HEK293 (cell line): ENCODE results near the gene POLR3GL.

Experiments used
- CTCF ChIP-seq: fragments of 450-650 bp; formaldehyde crosslinking; IDR thresholded peaks from 2 replicates; pipeline ENCODE4 v1.5.1; 2016; ENCODE audit warnings: missing biosample characterization, missing genetic modification characterization
- GLIS1 ChIP-seq: fragments of 450-650 bp; formaldehyde crosslinking; IDR thresholded peaks from 2 replicates; pipeline ENCODE4 v1.5.1; 2016; ENCODE audit warnings: missing biosample characterization, missing genetic modification characterization
- GLIS2 ChIP-seq: fragments of 450-650 bp; formaldehyde crosslinking; IDR thresholded peaks from 2 replicates; pipeline ENCODE4 v1.5.1; 2016; ENCODE audit warnings: missing biosample characterization, missing genetic modification characterization
- KLF16 ChIP-seq: fragments of 450-650 bp; formaldehyde crosslinking; IDR thresholded peaks from 2 replicates; pipeline ENCODE4 v1.5.1; 2017; ENCODE audit warnings: missing biosample characterization, missing genetic modification characterization
- YY1 ChIP-seq: fragments of 450-650 bp; formaldehyde crosslinking; IDR thresholded peaks from 2 replicates; pipeline ENCODE4 v1.5.1; 2018; ENCODE audit warnings: missing biosample characterization, missing genetic modification characterization
- ZBTB10 ChIP-seq: fragments of 450-650 bp; formaldehyde crosslinking; IDR thresholded peaks from 2 replicates; pipeline ENCODE4 v1.5.1; 2016; ENCODE audit warnings: missing biosample characterization, missing genetic modification characterization
- ZNF274 ChIP-seq, 2 experiments: fragments of 200-500 bp in 1 of 2; fragments of 450-650 bp in 1 of 2; sonication (Bioruptor generic) in 1 of 2; formaldehyde crosslinking in 1 of 2; IDR thresholded peaks; 2 replicates each; pipeline versions ENCODE4 v1.5.1 to v1.6.1; 2014 to 2016; ENCODE audit warnings: borderline replicate concordance in 1 of 2, inconsistent platforms in 1 of 2, low read length in 1 of 2, missing biosample characterization in 1 of 2, missing genetic modification characterization in 1 of 2
- ZNF335 ChIP-seq: fragments of 450-650 bp; formaldehyde crosslinking; conservative IDR thresholded peaks from 2 replicates; pipeline ENCODE4 v1.5.1; 2016; ENCODE audit warnings: missing biosample characterization, missing genetic modification characterization
- ZNF341 ChIP-seq: fragments of 450-650 bp; formaldehyde crosslinking; IDR thresholded peaks from 2 replicates; pipeline ENCODE4; 2016; ENCODE audit warnings: low read depth, missing biosample characterization, missing genetic modification characterization
- ZNF510 ChIP-seq: fragments of 450-650 bp; formaldehyde crosslinking; IDR thresholded peaks from 2 replicates; pipeline ENCODE4 v1.5.1; 2018; ENCODE audit warnings: mild to moderate bottlenecking, missing genetic modification characterization, missing biosample characterization; ENCODE audit not compliant: insufficient replicate concordance
- ZNF600 ChIP-seq: fragments of 450-650 bp; formaldehyde crosslinking; IDR thresholded peaks from 2 replicates; pipeline ENCODE4 v1.5.1; 2016; ENCODE audit warnings: missing biosample characterization, missing genetic modification characterization
- ZNF768 ChIP-seq: fragments of 450-650 bp; formaldehyde crosslinking; IDR thresholded peaks from 2 replicates; pipeline ENCODE4 v1.5.1; 2018; ENCODE audit warnings: missing biosample characterization, mild to moderate bottlenecking, missing genetic modification characterization
- ZNF843 ChIP-seq: fragments of 450-650 bp; formaldehyde crosslinking; IDR thresholded peaks from 2 replicates; pipeline ENCODE4 v1.5.1; 2016; ENCODE audit warnings: missing biosample characterization, missing genetic modification characterization
- TF ChIP-seq, protein P1 (sequence below): fragments of 450-650 bp; formaldehyde crosslinking; IDR thresholded peaks from 2 replicates; pipeline ENCODE4 v1.5.1; 2016; ENCODE audit warnings: missing biosample characterization, missing genetic modification characterization

GRCh38 chr1:145952903-145953302 is 11.6 kb upstream of the POLR3GL start:
- TF ChIP-seq CTCF (tag by site-specific recombination) (no peak), ZNF600 (tag by site-specific recombination) (no peak), KLF16 (no peak), ZNF768 (tag by site-specific recombination) (no peak), YY1 (tag by site-specific recombination) (no peak), GLIS1 (tag by site-specific recombination) (no peak), ZBTB10 (tag by site-specific recombination) (no peak), ZNF843 (tag by site-specific recombination) (no peak), GLIS2 (tag by site-specific recombination) (no peak), ZNF335 (tag by site-specific recombination) (no peak), ZNF510 (tag by site-specific recombination) (no peak), ZNF274 (IDR thresholded peaks at IDR 0.05; ENCODE audit: low read length) (no peak), ZNF274 (tag by site-specific recombination; IDR thresholded peaks at IDR 0.05; ENCODE audit: borderline replicate concordance) (no peak), ZNF341 (tag by site-specific recombination) (no peak)
- TF ChIP-seq, protein P1, sequence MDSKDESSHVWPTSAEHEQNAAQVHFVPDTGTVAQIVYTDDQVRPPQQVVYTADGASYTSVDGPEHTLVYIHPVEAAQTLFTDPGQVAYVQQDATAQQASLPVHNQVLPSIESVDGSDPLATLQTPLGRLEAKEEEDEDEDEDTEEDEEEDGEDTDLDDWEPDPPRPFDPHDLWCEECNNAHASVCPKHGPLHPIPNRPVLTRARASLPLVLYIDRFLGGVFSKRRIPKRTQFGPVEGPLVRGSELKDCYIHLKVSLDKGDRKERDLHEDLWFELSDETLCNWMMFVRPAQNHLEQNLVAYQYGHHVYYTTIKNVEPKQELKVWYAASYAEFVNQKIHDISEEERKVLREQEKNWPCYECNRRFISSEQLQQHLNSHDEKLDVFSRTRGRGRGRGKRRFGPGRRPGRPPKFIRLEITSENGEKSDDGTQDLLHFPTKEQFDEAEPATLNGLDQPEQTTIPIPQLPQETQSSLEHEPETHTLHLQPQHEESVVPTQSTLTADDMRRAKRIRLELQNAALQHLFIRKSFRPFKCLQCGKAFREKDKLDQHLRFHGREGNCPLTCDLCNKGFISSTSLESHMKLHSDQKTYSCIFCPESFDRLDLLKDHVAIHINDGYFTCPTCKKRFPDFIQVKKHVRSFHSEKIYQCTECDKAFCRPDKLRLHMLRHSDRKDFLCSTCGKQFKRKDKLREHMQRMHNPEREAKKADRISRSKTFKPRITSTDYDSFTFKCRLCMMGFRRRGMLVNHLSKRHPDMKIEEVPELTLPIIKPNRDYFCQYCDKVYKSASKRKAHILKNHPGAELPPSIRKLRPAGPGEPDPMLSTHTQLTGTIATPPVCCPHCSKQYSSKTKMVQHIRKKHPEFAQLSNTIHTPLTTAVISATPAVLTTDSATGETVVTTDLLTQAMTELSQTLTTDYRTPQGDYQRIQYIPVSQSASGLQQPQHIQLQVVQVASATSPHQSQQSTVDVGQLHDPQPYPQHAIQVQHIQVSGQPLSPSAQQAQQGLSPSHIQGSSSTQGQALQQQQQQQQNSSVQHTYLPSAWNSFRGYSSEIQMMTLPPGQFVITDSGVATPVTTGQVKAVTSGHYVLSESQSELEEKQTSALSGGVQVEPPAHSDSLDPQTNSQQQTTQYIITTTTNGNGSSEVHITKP (tag by site-specific recombination) = no peak
